Suprapubic skin (tissue), 4 donors: ENCODE results near the gene ZGRF1. TPM values are rescaled to one million over a fixed set of nuclear protein-coding genes. Genes with fewer than 3 reads are reported as not detected.

ENCODE experiments used
- DNase-seq, 2 donors: peaks; one replicate each; pipeline ENCODE4 v3.0.0-alpha.2; 2019; ENCODE audit warnings: low spot score in 2 of 2
- H3K27ac ChIP-seq: fragments of 200-600 bp; sonication (generic); one replicate; pipeline ENCODE4 v1.5.1; 2019
- H3K27me3 ChIP-seq: fragments of 200-600 bp; sonication (generic); one replicate; pipeline ENCODE4 v1.5.1; 2019
- H3K36me3 ChIP-seq: fragments of 200-600 bp; sonication (generic); one replicate; pipeline ENCODE4 v1.5.1; 2019
- H3K4me1 ChIP-seq: fragments of 200-600 bp; sonication (generic); one replicate; pipeline ENCODE4 v1.5.1; 2019
- H3K4me3 ChIP-seq: fragments of 200-600 bp; sonication (generic); one replicate; pipeline ENCODE4 v1.5.1; 2019; ENCODE audit warnings: mild to moderate bottlenecking
- H3K9me3 ChIP-seq: fragments of 200-600 bp; sonication (generic); one replicate; pipeline ENCODE4 v1.5.1; 2019
- CTCF ChIP-seq, 2 donors: fragments of 200-600 bp in 1 of 2; fragments of 450-650 bp in 1 of 2; sonication (generic) in 1 of 2; IDR thresholded peaks; one replicate each; pipeline ENCODE4 v1.5.1; 2016 to 2019; ENCODE audit warnings: antibody characterized with exemption in 2 of 2, mild to moderate bottlenecking in 1 of 2, moderate library complexity in 1 of 2
- EP300 ChIP-seq: sonication (generic); formaldehyde crosslinking; IDR thresholded peaks from one replicate; pipeline ENCODE4 v1.6.1; 2017; ENCODE audit warnings: antibody characterized with exemption
- POLR2A ChIP-seq, 2 donors: fragments of 450-650 bp; IDR thresholded peaks; one replicate each; pipeline ENCODE4 v1.6.1; 2017; ENCODE audit warnings: antibody characterized with exemption in 2 of 2, mild to moderate bottlenecking in 2 of 2, moderate library complexity in 2 of 2
- POLR2AphosphoS5 ChIP-seq, 3 donors: sonication (generic); formaldehyde crosslinking; IDR thresholded peaks; one replicate each; pipeline ENCODE4 v1.6.1; 2017; ENCODE audit warnings: antibody characterized with exemption in 3 of 3
- WGBS: methylation state at CpG from one replicate; pipeline ENCODE4 v1.1.5; 2018; 5-methylcytosine and 5-hydroxymethylcytosine counted together
- total RNA-seq, 4 donors: library from RNA; depleted of rRNA; stranded (reverse); fragments of >200 nt; gene quantifications; one replicate each; pipeline ENCODE4 v1.1.0, GENCODE V29; 2016

The ZGRF1 gene
- total RNA-seq, 4 donors from 2014 or later = 2.0 to 9.7 (median 6.6) TPM

- H3K4me1 ChIP-seq = peaks cover 63% of the 10 kb centered on the region
Measured at GRCh38 chr4:112513971-112514646, 122.6 kb downstream of the ZGRF1 start.

GRCh38 chr4:112511803-112512118 lies 124.9 kb downstream of the ZGRF1 start:
- Histone ChIP-seq H3K27ac (no peak overlapping the region), H3K4me1 (peaks cover 54% of the 10 kb centered on the region), H3K4me3 (no peak overlapping the region), H3K9me3 (no peaks in the 10 kb centered on the region), H3K27me3 (peaks cover 100% of the 10 kb centered on the region), H3K36me3 (no peaks in the 10 kb centered on the region)
- WGBS = 64% methylated on average over 4 of the region's 4 CpGs
- no peak for DNase-seq
- TF ChIP-seq EP300 (no peak), POLR2AphosphoS5 (IDR thresholded peaks at IDR 0.05) (no peak), POLR2A (IDR thresholded peaks at IDR 0.05) (no peak), CTCF (IDR thresholded peaks at IDR 0.05) (no peak)

More at GRCh38 chr4:112513971-112514646, 122.6 kb downstream of the ZGRF1 start:
- Histone ChIP-seq H3K36me3 (no peaks in the 10 kb centered on the region), H3K27ac (no peak overlapping the region), H3K9me3 (no peaks in the 10 kb centered on the region), H3K4me3 (peak overlapping the region; percentile 64), H3K27me3 (peaks cover 100% of the 10 kb centered on the region)
- TF ChIP-seq POLR2AphosphoS5 (IDR thresholded peaks at IDR 0.05) (no peak), EP300 (no peak), POLR2A (IDR thresholded peaks at IDR 0.05) (no peak), CTCF (IDR thresholded peaks at IDR 0.05) (no peak)
- 6% methylated on average over 15 of the region's 15 CpGs for WGBS
- DNase-seq = no peak

- Histone ChIP-seq H3K4me3 (peak overlapping the region; percentile 38), H3K27ac (no peak overlapping the region), H3K4me1 (peaks cover 49% of the 10 kb centered on the region), H3K9me3 (no peaks in the 10 kb centered on the region), H3K27me3 (peaks cover 100% of the 10 kb centered on the region), H3K36me3 (no peaks in the 10 kb centered on the region)
- TF ChIP-seq EP300 (no peak), CTCF (IDR thresholded peaks at IDR 0.05) (no peak), POLR2AphosphoS5 (IDR thresholded peaks at IDR 0.05) (no peak), POLR2A (IDR thresholded peaks at IDR 0.05) (no peak)
- DNase-seq = no peak
- WGBS = 27% methylated on average over 40 of the region's 40 CpGs
Measured at GRCh38 chr4:112511093-112511802, 125.5 kb downstream of the ZGRF1 start.

- no peaks in the 10 kb centered on the region for H3K36me3 ChIP-seq
- no peak for DNase-seq
- H3K9me3 ChIP-seq = no peaks in the 10 kb centered on the region
- no peak overlapping the region for H3K27ac ChIP-seq
- H3K27me3 ChIP-seq = peaks cover 100% of the 10 kb centered on the region
- 4% methylated on average over 24 of the region's 34 CpGs for WGBS
- H3K4me1 ChIP-seq = peaks cover 41% of the 10 kb centered on the region
- peak overlapping the region; percentile 38 for H3K4me3 ChIP-seq
- TF ChIP-seq POLR2A (IDR thresholded peaks at IDR 0.05) (no peak), CTCF (IDR thresholded peaks at IDR 0.05) (no peak), POLR2AphosphoS5 (IDR thresholded peaks at IDR 0.05) (no peak)
Measured at GRCh38 chr4:112510291-112511092, 126.2 kb downstream of the ZGRF1 start.
